GM19438 (cell line): ENCODE data around the gene EIF4EBP3.
A peak's percentile ranks its signal among the peaks of the same experiment; 100 is the strongest.

ENCODE experiments used
- ATAC-seq: cut with Tn5 transposase; IDR thresholded peaks from one replicate; pipeline ENCODE4 v1.9.1; 2021; ENCODE audit warnings: low read depth; ENCODE audit not compliant: unreplicated experiment

Gene EIF4EBP3

GRCh38 chr5:140547508-140548299, at the start of gene EIF4EBP3:
TSS of gene EIF4EBP3 (plus strand) at chr5:140547662. CDS start at chr5:140547738, 76 bp downstream.
- ATAC-seq, result peak; percentile 98

DNA sequence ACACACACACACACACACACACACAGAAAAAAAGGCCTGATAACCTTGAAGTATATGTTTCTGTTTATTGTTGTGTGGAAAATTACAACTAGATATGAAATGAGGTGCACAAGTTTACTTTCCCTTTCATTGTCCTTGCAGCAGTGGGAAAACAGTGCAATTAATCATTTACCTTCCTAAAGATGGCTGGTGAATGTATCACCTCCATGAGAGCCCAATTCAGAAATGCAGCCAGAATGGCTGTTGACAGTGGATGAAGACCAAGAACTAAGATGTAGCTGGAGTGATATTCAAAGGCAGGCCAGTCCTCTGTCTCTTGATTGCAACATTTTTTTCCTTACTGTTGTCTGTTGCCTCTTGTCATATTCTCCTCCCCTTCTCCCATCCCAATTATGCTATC, 49.6 kb upstream of the EIF4EBP3 start:
- no peak for ATAC-seq

GRCh38 chr5:140498591-140498990, 48.9 kb upstream of the EIF4EBP3 start:
- no peak for ATAC-seq

GRCh38 chr5:140502834-140503233, 44.6 kb upstream of the EIF4EBP3 start:
- ATAC-seq, result no peak

- no peak for ATAC-seq
These were observed 37.6 kb upstream of the EIF4EBP3 start for GRCh38 chr5:140509898-140510297.

DNA sequence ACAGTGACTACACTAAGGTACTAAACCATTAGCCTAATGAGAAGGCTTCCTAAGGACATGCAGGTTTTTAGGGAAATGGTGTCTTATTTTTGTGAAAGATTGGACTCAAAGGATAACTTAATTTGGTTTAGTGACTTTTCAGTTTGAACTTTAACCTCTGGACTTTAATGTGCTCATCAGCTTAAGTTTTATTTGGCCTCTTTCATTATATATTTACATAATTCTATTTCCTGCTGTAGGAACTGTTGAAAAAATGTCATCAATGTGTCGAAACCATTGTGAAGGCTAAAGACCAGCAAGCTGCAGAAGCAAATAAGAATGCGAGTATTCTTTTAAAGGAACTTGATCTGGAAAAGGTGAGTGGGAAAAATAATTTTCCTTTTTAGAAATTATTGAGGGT, 34.3 kb upstream of the EIF4EBP3 start:
- no peak for ATAC-seq

DNA sequence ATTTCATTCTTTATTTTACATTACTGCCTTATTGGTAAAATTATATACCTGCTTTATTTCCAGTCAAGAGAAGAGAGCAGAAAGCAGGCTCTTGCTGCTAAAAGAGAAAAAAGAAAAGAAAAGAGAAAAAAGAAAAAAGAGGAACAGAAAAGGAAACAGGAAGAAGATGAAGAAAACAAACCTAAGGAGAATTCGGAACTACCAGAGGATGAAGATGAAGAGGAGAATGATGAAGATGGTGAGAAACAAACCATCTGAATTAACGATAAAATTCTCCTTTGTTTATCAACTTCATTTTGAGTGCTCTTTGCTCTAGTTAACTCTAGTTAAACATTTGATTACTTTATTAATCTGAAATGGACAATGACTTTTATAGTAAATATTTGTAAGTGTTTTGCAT, 23.5 kb upstream of the EIF4EBP3 start:
- ATAC-seq, result no peak

- ATAC-seq, result no peak
These were observed 7.2 kb upstream of the EIF4EBP3 start for GRCh38 chr5:140540227-140540626.

DNA sequence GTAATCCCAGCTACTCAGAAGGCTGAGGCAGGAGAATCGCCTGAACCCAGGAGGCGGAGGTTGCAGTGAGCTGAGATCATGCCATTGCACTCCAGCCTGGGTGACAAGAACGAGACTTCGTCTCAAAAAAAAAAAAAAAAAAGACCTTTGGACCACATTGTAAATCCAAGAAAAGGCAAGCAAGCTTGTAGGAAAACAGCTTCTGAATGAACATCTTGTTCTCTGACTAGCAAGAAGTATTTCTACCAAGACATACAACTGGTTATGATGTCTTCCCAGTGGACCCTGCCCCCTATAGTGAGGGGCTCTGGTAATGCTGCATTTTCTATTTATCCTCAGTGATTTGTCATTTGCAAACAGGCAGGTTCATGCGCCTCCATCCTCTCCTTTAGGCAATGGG, 4.5 kb upstream of the EIF4EBP3 start:
- ATAC-seq, result no peak

DNA sequence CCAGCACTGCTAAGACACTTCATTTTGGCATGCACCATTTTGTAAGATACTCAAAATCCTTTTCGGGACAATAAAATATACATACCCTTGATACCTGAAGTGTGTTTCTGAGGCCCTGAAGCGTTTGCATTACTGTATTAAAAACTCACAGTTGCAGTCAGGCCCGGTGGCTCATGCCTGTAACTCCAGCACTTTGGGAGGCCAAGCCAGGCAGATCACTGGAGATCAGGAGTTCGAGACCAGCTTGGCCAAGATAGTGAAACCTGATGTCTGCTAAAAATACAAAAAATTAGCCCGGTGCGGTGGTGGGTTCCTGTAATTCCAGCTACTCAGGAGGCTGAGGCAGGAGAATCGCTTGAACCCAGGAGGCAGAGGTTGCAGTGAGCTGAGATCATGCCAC, 2.5 kb upstream of the EIF4EBP3 start:
- no peak for ATAC-seq

DNA sequence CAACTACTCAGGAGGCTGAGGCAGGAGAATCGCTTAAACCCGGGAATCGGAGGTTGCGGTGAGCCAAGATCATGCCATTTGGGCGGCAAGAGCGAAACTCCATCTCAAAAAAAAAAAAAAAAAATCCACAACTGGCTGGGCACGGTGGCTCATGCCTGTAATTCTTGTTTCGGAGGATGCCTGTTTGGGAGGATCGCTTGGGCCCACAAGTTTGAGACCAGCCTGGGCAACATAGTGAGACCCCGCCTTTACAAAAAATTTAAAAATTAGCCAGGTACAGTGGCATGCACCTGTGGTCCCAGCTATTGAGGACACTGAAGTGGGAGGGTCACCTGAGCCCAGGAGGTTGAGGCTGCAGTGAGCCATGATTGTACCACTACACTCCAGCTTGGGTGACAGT, 1.9 kb upstream of the EIF4EBP3 start:
- no peak for ATAC-seq

DNA sequence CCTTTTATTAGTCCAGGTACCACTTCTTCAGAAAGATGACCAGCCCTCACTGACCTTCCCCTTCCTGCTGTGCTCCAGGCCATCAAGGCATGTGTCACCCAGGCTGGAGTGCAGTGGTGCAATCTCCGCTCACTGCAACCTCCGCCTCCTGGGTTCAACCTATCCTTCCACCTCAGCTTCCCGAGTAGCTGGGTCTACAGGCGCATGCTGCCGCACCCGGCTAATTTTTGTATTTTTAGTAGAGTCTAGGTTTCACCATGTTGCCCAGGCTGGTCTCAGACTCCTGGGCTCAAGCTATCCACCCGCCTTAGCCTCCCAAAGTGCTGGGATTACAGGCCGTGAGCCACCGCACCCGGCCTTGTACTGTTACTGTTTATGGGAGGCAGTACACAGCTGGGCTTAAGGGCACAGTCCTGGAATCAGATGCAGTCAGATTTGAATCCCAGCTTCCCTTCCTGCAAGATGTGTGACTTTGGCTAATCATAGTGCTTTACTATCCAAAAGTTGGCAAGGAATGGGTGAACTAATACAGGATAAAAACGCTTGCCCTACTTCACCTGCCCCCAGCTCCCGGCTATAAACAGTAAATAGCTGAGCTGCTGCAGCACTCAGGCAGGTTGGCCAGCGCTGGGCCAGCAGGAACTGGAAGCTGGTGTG, 483 bp upstream of the EIF4EBP3 start:
- no peak for ATAC-seq

- no peak for ATAC-seq
These were observed 832 bp downstream of the EIF4EBP3 start for GRCh38 chr5:140548300-140548688.

DNA sequence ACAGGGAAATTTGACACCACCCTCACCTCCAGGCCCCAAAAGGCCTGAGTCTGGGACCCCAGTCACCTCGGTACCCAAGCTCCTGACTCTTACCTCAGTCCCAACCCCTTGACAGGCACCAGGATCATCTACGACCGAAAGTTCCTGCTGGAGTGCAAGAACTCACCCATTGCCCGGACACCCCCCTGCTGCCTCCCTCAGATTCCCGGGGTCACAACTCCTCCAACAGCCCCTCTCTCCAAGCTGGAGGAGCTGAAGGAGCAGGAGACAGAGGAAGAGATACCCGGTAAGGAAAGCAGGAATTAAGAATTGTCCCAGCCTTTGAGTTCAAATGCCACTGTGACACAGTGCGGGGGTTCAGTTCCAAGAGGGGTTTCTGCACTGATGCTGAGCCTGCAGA, 1.3 kb downstream of the EIF4EBP3 start:
- no peak for ATAC-seq

DNA sequence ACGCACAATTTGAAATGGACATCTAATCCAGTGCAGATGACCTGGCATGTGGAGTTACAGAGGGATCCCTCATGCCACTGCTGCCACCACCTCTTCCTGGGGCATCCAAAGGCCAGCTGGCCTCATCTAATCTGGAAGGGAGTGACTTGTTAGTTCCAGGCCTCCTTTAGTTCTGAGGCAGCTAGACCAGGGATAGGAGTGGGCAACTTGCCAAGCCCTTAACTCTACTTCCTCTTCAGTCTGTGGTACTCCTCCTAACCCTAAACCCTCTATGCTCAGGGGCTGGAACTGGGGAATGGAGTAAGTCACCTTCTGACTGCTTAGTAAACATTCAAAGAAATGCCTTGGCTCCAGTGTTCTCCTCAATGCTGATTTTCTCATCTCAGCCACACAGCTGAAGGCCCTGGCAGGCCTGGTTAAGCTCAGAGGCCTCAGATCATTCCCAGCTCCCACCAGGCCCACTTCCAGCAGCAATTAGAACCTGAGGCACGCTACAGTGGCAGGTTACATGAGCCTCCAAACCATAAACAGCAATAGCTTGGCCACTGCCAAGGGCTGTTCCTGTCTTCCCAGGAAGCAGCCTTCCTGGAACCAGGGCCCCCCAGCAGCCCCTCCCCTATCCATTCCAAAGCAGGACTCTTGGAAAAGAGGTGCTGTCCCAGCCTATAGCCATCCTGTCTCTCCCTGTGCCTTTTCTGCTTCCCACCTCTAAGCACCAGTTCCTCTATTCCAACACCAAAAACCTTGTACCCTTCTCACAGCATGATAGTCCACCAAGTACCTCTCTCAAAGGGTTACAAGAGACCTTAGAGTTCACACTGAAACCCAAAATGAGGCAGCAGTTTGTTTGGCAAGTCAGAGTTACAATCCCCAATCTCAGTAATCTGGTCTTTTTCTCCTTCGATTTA, 2.0 kb downstream of the EIF4EBP3 start:
- no peak for ATAC-seq

- no peak for ATAC-seq
These were observed 3.0 kb downstream of the EIF4EBP3 start for GRCh38 chr5:140550147-140551079.

- no peak for ATAC-seq
These were observed 4.4 kb downstream of the EIF4EBP3 start for GRCh38 chr5:140551872-140552271.

DNA sequence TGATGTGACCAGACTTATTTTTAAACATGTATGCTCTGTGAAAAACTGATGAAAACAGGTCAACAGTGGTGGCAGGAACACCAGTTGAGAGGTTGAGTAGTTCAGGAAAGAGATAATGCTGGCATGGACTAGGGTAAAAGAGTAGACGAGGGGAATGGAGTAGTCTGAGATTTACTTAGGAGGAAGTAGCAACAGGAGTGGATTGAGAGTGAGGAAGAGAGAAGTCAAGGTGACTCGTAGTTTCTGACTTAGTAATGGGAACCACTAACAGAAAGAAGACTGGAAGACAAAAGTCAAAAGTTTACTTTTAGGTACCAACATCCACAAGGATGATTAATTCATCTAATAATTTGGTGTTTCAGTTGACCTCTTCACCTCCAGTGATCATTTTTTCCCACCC, 6.2 kb downstream of the EIF4EBP3 start:
- ATAC-seq, result no peak

GRCh38 chr5:140554454-140554853, 7.0 kb downstream of the EIF4EBP3 start:
- ATAC-seq, result no peak

DNA sequence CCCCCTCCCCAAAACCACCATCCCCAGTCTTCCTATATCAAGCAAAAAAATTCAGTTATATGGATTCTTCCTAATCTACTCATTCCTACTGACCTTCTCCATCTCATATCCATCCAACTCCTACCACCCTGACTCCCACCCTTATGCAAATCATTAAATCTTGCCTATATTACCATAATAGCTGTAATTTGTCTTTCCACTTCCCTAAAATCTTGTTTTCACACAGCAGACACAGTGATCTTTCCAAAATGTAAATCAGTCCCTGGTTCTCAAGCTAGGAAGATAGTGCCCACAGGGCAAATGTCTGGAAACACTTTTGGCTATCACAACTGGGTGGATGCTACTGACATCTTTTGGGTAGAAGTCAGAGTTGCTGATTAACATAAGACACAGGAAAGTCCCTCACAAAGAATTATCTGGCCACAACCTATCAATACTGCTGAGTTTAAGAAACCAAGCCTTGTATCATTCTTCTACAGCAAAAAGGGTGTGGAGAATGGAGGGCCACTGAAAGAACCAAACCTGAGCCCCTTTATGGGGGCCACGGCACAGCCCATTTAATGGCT, 8.4 kb downstream of the EIF4EBP3 start:
- no peak for ATAC-seq
